ENCODE results near the gene IQSEC1.

IQSEC1 gene

GRCh38 chr3:12901623-12902045 is 171.6 kb downstream of the IQSEC1 start:
- in situ Hi-C loops (cut with MboI; ENCODE audit: low pct_unique_long_range_greater_than_20kb, low sequenced_read_pairs, unreplicated experiment): no loop called here
- TF ChIP-seq CTCF (IDR thresholded peaks at IDR 0.05; ENCODE audit: extremely low read depth, insufficient read depth, missing control alignments): peak; percentile 9
- DNase-seq (ENCODE audit: low spot score): no peak

GRCh38 chr3:12900885-12901411 is 172.3 kb downstream of the IQSEC1 start:
- DNase-seq (ENCODE audit: low spot score): no peak
- TF ChIP-seq CTCF (IDR thresholded peaks at IDR 0.05; ENCODE audit: extremely low read depth, insufficient read depth, missing control alignments): no peak
- in situ Hi-C loops (cut with MboI; ENCODE audit: low pct_unique_long_range_greater_than_20kb, low sequenced_read_pairs, unreplicated experiment): no loop called here

- in situ Hi-C loops (cut with MboI; ENCODE audit: low pct_unique_long_range_greater_than_20kb, low sequenced_read_pairs, unreplicated experiment): no loop called here
- no peak for TF ChIP-seq CTCF (IDR thresholded peaks at IDR 0.05; ENCODE audit: extremely low read depth, insufficient read depth, missing control alignments)
- DNase-seq (ENCODE audit: low spot score): no peak
These were observed 174.1 kb downstream of the IQSEC1 start for GRCh38 chr3:12898965-12899755.

- no peak for DNase-seq (ENCODE audit: low spot score)
- in situ Hi-C loops (cut with MboI; ENCODE audit: low pct_unique_long_range_greater_than_20kb, low sequenced_read_pairs, unreplicated experiment): no loop called here
- TF ChIP-seq CTCF (IDR thresholded peaks at IDR 0.05; ENCODE audit: extremely low read depth, insufficient read depth, missing control alignments): no peak
These were observed 174.8 kb downstream of the IQSEC1 start for GRCh38 chr3:12898290-12898964.

GRCh38 chr3:12897381-12898289 is 175.6 kb downstream of the IQSEC1 start:
- in situ Hi-C loops (cut with MboI; ENCODE audit: low pct_unique_long_range_greater_than_20kb, low sequenced_read_pairs, unreplicated experiment): no loop called here
- no peak for DNase-seq (ENCODE audit: low spot score)

More at GRCh38 chr3:12897381-12898289, 175.6 kb downstream of the IQSEC1 start:
- TF ChIP-seq CTCF (IDR thresholded peaks at IDR 0.05; ENCODE audit: extremely low read depth, insufficient read depth, missing control alignments): no peak
